ENCODE results near the gene C11orf24.

DNA sequence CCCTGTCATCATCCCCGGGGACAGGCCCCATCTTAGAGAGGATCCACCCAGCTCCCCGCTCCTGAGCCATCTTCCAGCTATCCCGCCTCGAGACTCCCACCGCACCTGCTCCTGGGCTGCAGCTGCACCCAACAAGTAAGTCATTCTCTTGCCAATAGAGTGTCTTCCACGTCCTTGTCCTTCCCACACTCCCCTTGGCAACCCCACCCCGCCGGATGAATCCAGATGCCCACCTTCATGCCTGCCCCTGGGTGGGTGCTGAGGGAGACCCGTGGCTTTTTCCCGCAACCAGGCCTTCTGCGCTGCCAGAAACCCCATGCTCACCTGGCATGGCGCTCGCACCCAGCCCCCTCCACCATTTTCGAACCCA lies 11.1 kb upstream of the C11orf24 start:
- TF ChIP-seq POLR2A (IDR thresholded peaks at IDR 0.05) (no peak), EP300 (IDR thresholded peaks at IDR 0.05) (no peak), POLR2AphosphoS5 (IDR thresholded peaks at IDR 0.05) (no peak)
- TF ChIP-seq, protein P1, sequence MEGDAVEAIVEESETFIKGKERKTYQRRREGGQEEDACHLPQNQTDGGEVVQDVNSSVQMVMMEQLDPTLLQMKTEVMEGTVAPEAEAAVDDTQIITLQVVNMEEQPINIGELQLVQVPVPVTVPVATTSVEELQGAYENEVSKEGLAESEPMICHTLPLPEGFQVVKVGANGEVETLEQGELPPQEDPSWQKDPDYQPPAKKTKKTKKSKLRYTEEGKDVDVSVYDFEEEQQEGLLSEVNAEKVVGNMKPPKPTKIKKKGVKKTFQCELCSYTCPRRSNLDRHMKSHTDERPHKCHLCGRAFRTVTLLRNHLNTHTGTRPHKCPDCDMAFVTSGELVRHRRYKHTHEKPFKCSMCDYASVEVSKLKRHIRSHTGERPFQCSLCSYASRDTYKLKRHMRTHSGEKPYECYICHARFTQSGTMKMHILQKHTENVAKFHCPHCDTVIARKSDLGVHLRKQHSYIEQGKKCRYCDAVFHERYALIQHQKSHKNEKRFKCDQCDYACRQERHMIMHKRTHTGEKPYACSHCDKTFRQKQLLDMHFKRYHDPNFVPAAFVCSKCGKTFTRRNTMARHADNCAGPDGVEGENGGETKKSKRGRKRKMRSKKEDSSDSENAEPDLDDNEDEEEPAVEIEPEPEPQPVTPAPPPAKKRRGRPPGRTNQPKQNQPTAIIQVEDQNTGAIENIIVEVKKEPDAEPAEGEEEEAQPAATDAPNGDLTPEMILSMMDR (IDR thresholded peaks at IDR 0.05) = no peak
